MM.1S (cell line): Measurements from ENCODE around the gene PDE10A.

Experiments used
- DNase-seq: peaks from one replicate; pipeline ENCODE4 v3.0.0-alpha.2; 2015
- H2AFZ ChIP-seq: fragments of 300-600 bp; sonication (generic); 2 replicates; pipeline ENCODE4 v1.6.0; 2016; ENCODE audit warnings: antibody characterized with exemption, low read length
- H3F3A ChIP-seq: fragments of 300-600 bp; sonication (generic); 2 replicates; pipeline ENCODE4 v1.6.1; 2016; ENCODE audit warnings: mild to moderate bottlenecking, antibody characterized with exemption, low read length, moderate library complexity, mixed read lengths; ENCODE audit not compliant: insufficient read depth
- H3K27ac ChIP-seq: fragments of 300-600 bp; sonication (generic); 2 replicates; pipeline ENCODE4 v1.5.1; 2016; ENCODE audit warnings: mild to moderate bottlenecking, low read length
- H3K27me3 ChIP-seq: fragments of 300-600 bp; sonication (generic); replicated peaks from 2 replicates; pipeline ENCODE4 v1.6.0; 2016; ENCODE audit warnings: low read length; ENCODE audit not compliant: insufficient read depth
- H3K36me3 ChIP-seq: fragments of 300-600 bp; sonication (generic); replicated peaks from 2 replicates; pipeline ENCODE4 v1.6.1; 2016; ENCODE audit warnings: mild to moderate bottlenecking, low read length, mixed read lengths; ENCODE audit not compliant: insufficient read depth
- H3K4me1 ChIP-seq: fragments of 300-600 bp; sonication (generic); 2 replicates; pipeline ENCODE4 v1.6.1; 2016; ENCODE audit warnings: low read length, mixed read lengths
- H3K4me2 ChIP-seq: fragments of 300-600 bp; sonication (generic); 2 replicates; pipeline ENCODE4 v1.6.0; 2016; ENCODE audit warnings: low read depth, low read length
- H3K4me3 ChIP-seq: fragments of 300-600 bp; sonication (generic); 2 replicates; pipeline ENCODE4 v1.5.1; 2016; ENCODE audit warnings: low read length, mixed read lengths
- H3K79me2 ChIP-seq: fragments of 300-600 bp; sonication (generic); 2 replicates; pipeline ENCODE4 v1.6.1; 2016; ENCODE audit warnings: mixed run types, low read length, mixed read lengths
- H3K9ac ChIP-seq: fragments of 300-600 bp; sonication (generic); 2 replicates; pipeline ENCODE4 v1.6.1; 2016; ENCODE audit warnings: low read length, mixed read lengths
- H3K9me2 ChIP-seq: fragments of 300-600 bp; sonication (generic); replicated peaks from 2 replicates; pipeline ENCODE4 v1.6.1; 2016; ENCODE audit warnings: mild to moderate bottlenecking, low read length, mixed read lengths; ENCODE audit not compliant: insufficient read depth
- H3K9me3 ChIP-seq: fragments of 300-600 bp; sonication (generic); replicated peaks from 2 replicates; pipeline ENCODE4 v1.6.1; 2016; ENCODE audit warnings: mild to moderate bottlenecking, low read length, mixed read lengths; ENCODE audit not compliant: insufficient read depth
- H4K20me1 ChIP-seq: fragments of 300-600 bp; sonication (generic); 2 replicates; pipeline ENCODE4 v1.6.1; 2016; ENCODE audit warnings: mild to moderate bottlenecking, low read length, moderate library complexity, mixed read lengths; ENCODE audit not compliant: insufficient read depth
- EZH2 ChIP-seq: fragments of 300-600 bp; sonication (generic); optimal IDR thresholded peaks from 2 replicates; pipeline ENCODE3; 2017; ENCODE audit warnings: low read depth, mild to moderate bottlenecking, antibody characterized with exemption, low read length, mixed read lengths
- EZH2phosphoT487 ChIP-seq: fragments of 300-600 bp; sonication (generic); IDR thresholded peaks from 2 replicates; pipeline ENCODE4 v1.6.1; 2018; ENCODE audit warnings: antibody characterized with exemption, low read length
- TF ChIP-seq, protein P1 (sequence below): fragments of 300-600 bp; sonication (generic); IDR thresholded peaks from 2 replicates; pipeline ENCODE4 v1.5.1; 2016; ENCODE audit warnings: antibody characterized with exemption, low read length, mixed read lengths

PDE10A gene

DNA sequence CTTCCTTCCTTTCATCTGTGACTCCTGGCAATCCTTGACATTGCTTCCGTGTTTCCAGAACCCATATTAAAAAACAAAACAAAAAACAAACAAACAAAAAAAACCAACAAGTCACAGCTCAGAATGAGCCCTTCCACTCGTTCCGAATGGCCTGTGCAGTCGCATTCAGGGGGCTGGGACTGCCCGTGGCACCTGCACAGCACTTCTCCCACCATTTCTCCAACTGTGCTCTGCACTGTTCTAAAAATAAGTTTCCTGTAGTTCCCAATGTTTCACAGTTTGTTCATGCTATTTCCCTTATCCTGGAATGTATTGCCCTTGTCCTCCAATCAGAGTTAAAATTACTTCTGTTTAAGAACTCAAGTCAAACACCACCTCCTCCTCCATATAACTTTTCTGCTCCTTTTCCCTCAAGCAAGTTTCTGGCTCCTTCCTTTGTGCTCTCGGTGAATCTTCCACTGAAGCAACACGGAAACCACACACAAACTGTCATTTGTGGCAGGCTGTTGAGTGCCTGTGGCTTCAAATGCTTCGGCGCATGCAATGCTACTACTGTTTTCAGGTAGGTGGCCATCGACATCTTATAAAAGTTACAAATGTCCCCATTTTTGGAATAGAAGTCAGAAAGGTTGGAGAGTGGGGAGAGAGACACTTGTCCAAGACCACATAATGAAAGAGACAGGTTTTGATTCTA is 57.7 kb downstream of the PDE10A start:
- Histone ChIP-seq H3K27me3 (no peaks in the 10 kb centered on the region), H3K79me2 (no peaks in the 10 kb centered on the region), H3K9ac (no peak overlapping the region), H3K27ac (no peak overlapping the region), H4K20me1 (no peaks in the 10 kb centered on the region), H3K4me1 (no peaks in the 10 kb centered on the region), H3F3A (no peaks in the 10 kb centered on the region), H3K4me3 (no peak overlapping the region), H3K4me2 (no peak overlapping the region), H3K9me2 (no peaks in the 10 kb centered on the region), H3K36me3 (no peaks in the 10 kb centered on the region), H3K9me3 (no peaks in the 10 kb centered on the region), H2AFZ (no peak overlapping the region)
- no peak for DNase-seq
- TF ChIP-seq EZH2phosphoT487 = no peak
- TF ChIP-seq, protein P1, sequence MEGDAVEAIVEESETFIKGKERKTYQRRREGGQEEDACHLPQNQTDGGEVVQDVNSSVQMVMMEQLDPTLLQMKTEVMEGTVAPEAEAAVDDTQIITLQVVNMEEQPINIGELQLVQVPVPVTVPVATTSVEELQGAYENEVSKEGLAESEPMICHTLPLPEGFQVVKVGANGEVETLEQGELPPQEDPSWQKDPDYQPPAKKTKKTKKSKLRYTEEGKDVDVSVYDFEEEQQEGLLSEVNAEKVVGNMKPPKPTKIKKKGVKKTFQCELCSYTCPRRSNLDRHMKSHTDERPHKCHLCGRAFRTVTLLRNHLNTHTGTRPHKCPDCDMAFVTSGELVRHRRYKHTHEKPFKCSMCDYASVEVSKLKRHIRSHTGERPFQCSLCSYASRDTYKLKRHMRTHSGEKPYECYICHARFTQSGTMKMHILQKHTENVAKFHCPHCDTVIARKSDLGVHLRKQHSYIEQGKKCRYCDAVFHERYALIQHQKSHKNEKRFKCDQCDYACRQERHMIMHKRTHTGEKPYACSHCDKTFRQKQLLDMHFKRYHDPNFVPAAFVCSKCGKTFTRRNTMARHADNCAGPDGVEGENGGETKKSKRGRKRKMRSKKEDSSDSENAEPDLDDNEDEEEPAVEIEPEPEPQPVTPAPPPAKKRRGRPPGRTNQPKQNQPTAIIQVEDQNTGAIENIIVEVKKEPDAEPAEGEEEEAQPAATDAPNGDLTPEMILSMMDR = no peak

DNA sequence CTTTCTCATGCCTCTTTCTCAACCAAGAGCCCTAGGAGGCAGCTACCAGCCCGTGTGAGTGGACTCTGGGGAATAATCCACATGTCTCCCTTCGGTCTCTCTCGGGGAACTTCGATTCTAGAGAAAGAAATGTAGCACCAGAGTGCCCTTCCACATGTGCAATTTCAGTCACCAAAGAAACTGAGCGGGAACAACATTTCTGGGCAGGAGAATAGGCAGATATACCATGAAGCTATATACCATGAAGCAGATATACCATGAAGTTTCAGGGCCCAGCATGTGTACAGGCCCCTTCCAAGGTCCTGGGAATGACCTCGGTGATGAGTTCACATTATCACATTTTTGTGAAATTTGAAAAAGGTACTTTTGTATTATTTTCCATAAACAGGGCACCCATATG is 60.8 kb downstream of the PDE10A start:
- Histone ChIP-seq H3K9me3 (no peaks in the 10 kb centered on the region), H3K4me3 (no peak overlapping the region), H3K27ac (no peak overlapping the region), H3K36me3 (no peaks in the 10 kb centered on the region), H2AFZ (no peak overlapping the region), H3K9me2 (no peaks in the 10 kb centered on the region), H3K4me1 (no peaks in the 10 kb centered on the region), H3K79me2 (no peaks in the 10 kb centered on the region), H3K27me3 (no peaks in the 10 kb centered on the region), H3F3A (no peaks in the 10 kb centered on the region), H4K20me1 (no peaks in the 10 kb centered on the region), H3K9ac (no peak overlapping the region), H3K4me2 (no peak overlapping the region)
- DNase-seq = no peak
- TF ChIP-seq EZH2phosphoT487 (no peak), EZH2 (no peak)
- TF ChIP-seq, protein P1 = no peak

DNA sequence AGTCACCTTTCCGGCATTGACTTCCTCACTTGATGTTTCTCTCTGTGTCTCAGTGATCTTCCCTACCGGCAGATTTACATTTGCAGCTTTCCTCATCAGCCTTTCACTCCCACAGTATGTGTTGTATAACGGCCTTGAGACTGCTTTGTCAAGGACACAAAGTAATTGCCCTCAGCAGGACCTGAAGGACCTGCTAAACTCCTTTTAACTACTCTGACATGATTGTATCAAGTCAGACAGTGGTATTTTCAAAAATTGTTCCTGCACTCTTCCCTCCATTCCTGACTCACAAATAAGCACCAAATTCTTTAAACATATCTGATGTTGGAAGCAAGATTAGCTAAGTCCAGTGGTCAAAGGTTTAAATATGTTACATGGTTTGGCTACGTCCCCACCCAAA is 62.4 kb downstream of the PDE10A start:
- no peak overlapping the region for H2AFZ ChIP-seq
- DNase-seq = no peak
- no peaks in the 10 kb centered on the region for H3K4me1 ChIP-seq
- no peak overlapping the region for H3K27ac ChIP-seq
- H3K4me2 ChIP-seq = no peak overlapping the region
- TF ChIP-seq EZH2phosphoT487 (no peak), EZH2 (no peak)
- TF ChIP-seq, protein P1 = no peak
- H3K9ac ChIP-seq = no peak overlapping the region
- H3K36me3 ChIP-seq = no peaks in the 10 kb centered on the region
- H4K20me1 ChIP-seq = no peaks in the 10 kb centered on the region
- H3F3A ChIP-seq = no peaks in the 10 kb centered on the region
- H3K79me2 ChIP-seq = no peaks in the 10 kb centered on the region
- H3K9me3 ChIP-seq = no peaks in the 10 kb centered on the region
- no peaks in the 10 kb centered on the region for H3K27me3 ChIP-seq
- H3K9me2 ChIP-seq = no peaks in the 10 kb centered on the region
- no peak overlapping the region for H3K4me3 ChIP-seq
